Measurements from ENCODE around the gene HEATR5B. TPM values are rescaled to one million over a fixed set of nuclear protein-coding genes. Genes with fewer than 3 reads are reported as not detected.

Gene HEATR5B
- polyA plus RNA-seq (2012; ENCODE audit: missing spikeins), result 10.3 TPM

DNA sequence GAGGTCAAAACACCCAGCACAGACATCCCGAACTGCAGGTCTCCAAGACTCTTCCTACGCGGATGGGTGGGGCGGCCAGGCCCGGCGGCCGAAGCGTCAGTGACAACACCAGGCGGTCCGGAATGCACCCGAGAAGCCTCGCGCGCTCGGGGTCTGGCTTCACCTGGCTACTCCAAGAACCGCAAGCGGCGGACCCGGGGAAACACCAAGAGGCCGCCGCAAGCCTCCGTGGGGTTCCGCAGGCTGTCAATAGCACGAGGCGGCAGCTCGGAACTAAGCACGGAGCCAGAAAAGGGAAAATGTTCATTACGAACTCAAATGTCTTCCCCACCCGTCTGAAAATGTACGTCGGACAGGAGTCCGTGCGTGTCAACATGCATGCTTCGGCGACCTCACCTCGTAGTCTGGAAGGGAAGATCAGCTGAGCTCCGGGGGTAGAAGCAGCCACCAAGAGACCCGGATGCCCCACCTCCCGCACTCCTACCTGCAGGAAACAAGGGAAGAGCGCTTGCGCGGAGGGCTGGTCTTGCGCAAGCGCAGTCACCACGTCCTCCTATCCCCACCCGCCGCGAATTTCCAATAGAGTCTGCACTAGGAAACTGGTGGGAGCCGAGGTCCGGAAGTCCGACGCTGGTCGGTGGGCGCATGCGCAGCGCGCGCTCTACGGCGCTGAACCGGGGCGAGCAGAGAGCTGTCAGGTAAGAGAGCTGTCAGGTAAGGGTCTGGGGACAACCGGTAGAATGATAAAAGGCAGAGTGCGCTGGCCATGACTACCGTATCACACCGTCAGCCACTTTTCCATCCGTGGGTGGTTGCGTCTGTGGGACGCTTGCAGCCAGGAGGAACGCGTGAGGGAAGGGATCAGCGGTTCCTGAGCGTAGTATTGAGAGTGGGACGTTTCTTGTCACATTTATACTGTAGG, at the start of gene HEATR5B, which contains the start of gene GPATCH11:
TSS of gene HEATR5B (minus strand) at position 500 of the 922 bp plus-strand sequence. CDS start 958 bp downstream, outside the sequence.
TSS of gene GPATCH11 (plus strand) at position 646 of the 922 bp plus-strand sequence. CDS start 3,864 bp downstream, outside the sequence.
- peak; percentile 96 for FAIRE-seq
- peak; percentile 86 for DNase-seq (ENCODE audit: insufficient read length)
- TF ChIP-seq POLR2AphosphoS5 (IDR thresholded peaks at IDR 0.05; ENCODE audit: low read depth, low read length) (peak; percentile 69), TAF1 (IDR thresholded peaks at IDR 0.05; ENCODE audit: borderline replicate concordance, low read depth, low read length) (no peak; the same call in 1 of the 2 replicates), POLR2A (IDR thresholded peaks at IDR 0.05; ENCODE audit: low read depth, low read length) (peak; percentile 74)

DNA sequence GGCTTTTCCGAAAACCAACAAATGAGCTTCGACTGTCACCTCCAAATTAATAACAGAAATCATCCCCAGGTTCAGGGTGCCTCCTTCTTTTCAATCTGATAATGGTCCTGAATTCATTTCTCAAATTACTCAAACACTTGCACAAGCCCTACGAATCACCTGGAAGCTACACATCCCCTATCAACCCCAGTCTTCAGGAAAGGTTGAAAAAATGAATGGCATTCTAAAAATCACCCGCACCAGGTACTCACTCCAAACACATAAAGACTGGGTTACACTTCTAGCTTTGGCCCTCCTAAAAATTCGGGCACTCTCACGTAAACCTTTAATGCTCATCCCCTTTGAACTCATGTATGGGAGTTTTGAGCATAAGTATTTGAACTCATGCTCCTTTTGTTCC, 48.7 kb upstream of the HEATR5B start:
- no peak for FAIRE-seq
- no peak for DNase-seq (ENCODE audit: insufficient read length)
- TF ChIP-seq POLR2AphosphoS5 (IDR thresholded peaks at IDR 0.05; ENCODE audit: low read depth, low read length), result no peak
- TF ChIP-seq POLR2A (IDR thresholded peaks at IDR 0.05; ENCODE audit: low read depth, low read length), result no peak
- no peak for TF ChIP-seq TAF1 (IDR thresholded peaks at IDR 0.05; ENCODE audit: borderline replicate concordance, low read depth, low read length)

DNA sequence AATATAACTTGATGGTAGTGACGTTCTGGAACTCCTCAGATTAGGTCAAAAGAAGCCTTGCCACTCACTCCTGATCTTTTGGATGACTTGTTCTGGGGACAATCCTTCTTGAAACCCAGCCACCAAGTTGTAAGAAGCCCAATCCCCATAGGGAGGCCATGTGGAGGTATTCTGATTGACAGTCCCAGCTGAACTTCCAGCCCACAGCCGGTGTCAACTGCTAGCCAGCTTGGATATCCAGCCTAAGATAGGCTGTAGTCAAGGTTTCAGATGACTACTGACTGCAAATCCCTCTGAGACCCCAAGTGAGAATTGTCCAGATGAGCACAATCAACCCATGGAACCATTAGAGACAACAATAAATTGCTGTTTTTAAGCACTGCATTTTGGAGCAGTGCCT, 41.2 kb upstream of the HEATR5B start:
- TF ChIP-seq TAF1 (IDR thresholded peaks at IDR 0.05; ENCODE audit: borderline replicate concordance, low read depth, low read length) (no peak), POLR2AphosphoS5 (IDR thresholded peaks at IDR 0.05; ENCODE audit: low read depth, low read length) (no peak), POLR2A (IDR thresholded peaks at IDR 0.05; ENCODE audit: low read depth, low read length) (no peak)

DNA sequence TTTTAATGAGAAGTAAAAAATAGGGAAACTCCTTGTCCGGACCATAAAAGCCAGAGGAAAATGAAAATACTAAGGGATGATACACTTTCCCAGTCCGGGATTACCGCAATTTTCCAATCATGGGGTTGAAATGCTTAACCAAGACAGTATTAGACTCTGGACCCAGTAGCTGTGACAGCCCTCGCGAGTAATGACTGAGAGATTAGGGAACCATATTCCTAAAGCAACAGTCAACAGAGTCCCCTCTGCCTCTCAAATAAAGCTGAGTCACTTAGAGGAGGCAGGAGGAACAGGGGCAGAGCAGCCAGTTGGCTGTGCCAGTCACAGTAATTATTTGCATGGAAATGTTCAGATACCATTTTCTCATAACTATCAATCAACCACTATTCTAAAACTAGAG, 35.0 kb upstream of the HEATR5B start:
- TF ChIP-seq POLR2AphosphoS5 (IDR thresholded peaks at IDR 0.05; ENCODE audit: low read depth, low read length) (no peak), POLR2A (IDR thresholded peaks at IDR 0.05; ENCODE audit: low read depth, low read length) (no peak), TAF1 (IDR thresholded peaks at IDR 0.05; ENCODE audit: borderline replicate concordance, low read depth, low read length) (no peak)
- FAIRE-seq (no peak), DNase-seq (ENCODE audit: insufficient read length) (no peak)

More for the DNA sequence above, 41.2 kb upstream of the HEATR5B start:
- FAIRE-seq, result no peak
- DNase-seq (ENCODE audit: insufficient read length), result no peak

DNA sequence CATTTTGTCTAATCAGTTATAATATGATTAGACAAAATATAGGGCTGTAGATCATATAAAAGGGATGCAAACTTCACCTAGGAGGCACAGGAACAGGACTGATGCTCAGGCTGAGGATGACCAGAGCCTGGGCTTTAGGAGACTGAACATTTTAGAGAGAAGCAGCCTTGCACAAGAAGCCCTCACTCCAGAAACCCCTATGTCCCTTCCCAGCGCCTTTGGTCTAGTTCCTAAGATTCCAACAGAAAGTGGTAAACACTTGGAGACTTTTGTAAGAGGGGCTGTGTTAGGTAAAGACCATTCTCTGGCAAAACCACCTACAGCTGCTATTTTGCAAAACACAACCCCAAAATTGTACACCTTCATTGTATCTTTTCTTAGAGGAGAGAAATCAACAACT, 33.4 kb upstream of the HEATR5B start:
- TF ChIP-seq TAF1 (IDR thresholded peaks at IDR 0.05; ENCODE audit: borderline replicate concordance, low read depth, low read length) (no peak), POLR2AphosphoS5 (IDR thresholded peaks at IDR 0.05; ENCODE audit: low read depth, low read length) (no peak), POLR2A (IDR thresholded peaks at IDR 0.05; ENCODE audit: low read depth, low read length) (no peak)
- FAIRE-seq, result no peak
- no peak for DNase-seq (ENCODE audit: insufficient read length)

DNA sequence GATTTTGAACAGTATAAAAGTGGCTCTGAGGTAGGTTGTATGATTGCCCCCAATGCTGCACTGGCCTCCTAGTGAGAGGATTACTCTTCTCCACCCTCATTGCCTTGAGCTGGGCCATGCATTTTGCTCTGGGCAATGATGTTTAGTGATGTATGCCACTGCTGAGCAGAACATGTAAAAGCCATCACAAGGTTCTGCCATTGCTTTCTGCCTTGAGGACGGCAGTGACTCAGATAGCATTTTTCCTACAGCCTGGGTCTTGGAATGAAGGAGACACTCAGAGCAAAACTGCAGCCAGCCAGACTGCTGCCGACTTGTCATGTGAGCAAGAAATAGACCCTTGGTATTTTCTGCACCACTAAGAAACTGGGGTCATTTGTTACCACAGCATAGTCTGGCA, 27.8 kb upstream of the HEATR5B start:
- FAIRE-seq (no peak), DNase-seq (ENCODE audit: insufficient read length) (no peak)
- TF ChIP-seq POLR2AphosphoS5 (IDR thresholded peaks at IDR 0.05; ENCODE audit: low read depth, low read length) (no peak), POLR2A (IDR thresholded peaks at IDR 0.05; ENCODE audit: low read depth, low read length) (no peak), TAF1 (IDR thresholded peaks at IDR 0.05; ENCODE audit: borderline replicate concordance, low read depth, low read length) (no peak)

DNA sequence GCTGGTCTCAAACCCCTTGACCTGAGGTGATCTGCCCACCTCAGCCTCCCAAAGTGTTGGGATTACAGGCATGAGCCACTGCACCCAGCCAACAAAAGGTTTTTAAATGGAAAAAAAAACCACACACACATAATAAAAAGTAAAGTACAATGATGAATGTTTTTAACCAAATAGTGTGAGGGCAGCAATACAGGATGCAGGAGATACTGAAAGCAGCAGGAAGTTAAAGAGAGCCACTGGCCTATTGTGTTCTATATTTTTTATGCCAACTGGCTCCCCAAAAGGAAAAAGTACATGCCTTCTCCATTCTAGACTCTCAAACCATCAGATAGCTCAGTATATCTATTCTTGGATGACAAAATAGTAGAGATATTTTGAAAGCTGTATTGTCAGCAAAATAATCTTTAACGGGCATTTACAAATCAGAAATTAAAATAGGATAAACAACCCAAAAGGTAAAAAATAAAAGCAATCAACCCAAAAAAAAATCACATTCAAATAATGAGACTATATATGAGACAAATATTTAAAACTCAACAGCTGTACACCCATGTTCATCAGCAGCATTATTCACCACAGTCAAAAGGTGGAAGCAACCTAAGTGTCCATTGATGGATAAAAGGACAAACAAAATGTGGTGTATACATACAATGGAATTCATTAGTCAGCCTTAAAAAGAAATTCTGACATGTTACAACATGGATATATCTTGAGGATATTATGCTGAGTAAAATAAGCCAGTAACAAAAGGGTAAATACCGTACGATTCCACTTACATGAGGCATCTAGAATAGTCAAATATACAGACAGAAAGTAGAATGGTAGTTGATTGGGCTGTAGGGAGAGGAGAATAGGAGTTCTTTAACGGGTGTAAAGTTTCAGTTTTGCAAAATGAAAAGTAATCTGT, 26.4 kb upstream of the HEATR5B start:
- DNase-seq (ENCODE audit: insufficient read length), result no peak
- no peak for TF ChIP-seq POLR2AphosphoS5 (IDR thresholded peaks at IDR 0.05; ENCODE audit: low read depth, low read length)
- TF ChIP-seq TAF1 (IDR thresholded peaks at IDR 0.05; ENCODE audit: borderline replicate concordance, low read depth, low read length), result no peak
- no peak for TF ChIP-seq POLR2A (IDR thresholded peaks at IDR 0.05; ENCODE audit: low read depth, low read length)
- peak; percentile 36 for FAIRE-seq

DNA sequence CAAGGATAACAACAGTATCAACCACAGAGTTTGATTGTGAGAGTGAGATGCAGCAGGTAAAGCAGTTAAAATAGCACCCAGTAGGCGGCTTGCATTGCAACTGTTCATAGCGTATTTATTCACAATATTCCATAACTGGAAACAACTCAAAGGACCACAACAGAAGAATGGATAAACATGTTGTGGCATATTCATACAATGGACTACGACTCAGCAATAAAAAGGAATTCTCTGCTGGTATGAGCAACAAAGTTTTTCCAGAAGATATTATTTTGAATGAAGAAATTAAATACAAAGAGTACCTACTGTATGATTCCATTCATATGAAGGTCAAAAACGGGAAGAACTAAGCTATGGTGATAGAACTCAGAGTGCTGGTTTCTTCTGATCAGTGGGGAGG, 25.4 kb upstream of the HEATR5B start:
- TF ChIP-seq POLR2A (IDR thresholded peaks at IDR 0.05; ENCODE audit: low read depth, low read length) (no peak), POLR2AphosphoS5 (IDR thresholded peaks at IDR 0.05; ENCODE audit: low read depth, low read length) (no peak), TAF1 (IDR thresholded peaks at IDR 0.05; ENCODE audit: borderline replicate concordance, low read depth, low read length) (no peak)
- FAIRE-seq, result no peak
- no peak for DNase-seq (ENCODE audit: insufficient read length)

DNA sequence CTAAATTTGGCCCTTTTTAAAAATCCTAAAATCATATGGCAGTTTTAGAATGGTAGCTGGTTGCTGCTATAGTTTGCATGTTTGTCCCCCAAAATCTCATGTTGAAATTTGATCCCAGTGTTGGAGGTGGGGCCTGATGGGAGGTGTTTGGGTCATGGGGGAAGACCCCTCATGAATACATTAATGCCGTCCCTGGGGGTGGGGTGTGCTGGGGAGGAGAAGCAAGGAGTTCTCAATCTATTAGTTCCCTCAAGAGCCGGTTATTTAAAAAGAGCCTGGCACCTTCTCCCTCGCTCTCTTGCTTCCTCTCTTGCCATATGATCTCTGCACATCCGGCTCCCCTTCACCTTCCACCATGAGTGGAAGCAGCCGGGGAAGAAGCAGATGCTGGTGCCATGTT, 21.0 kb upstream of the HEATR5B start:
- FAIRE-seq (no peak), DNase-seq (ENCODE audit: insufficient read length) (no peak)
- TF ChIP-seq POLR2A (IDR thresholded peaks at IDR 0.05; ENCODE audit: low read depth, low read length), result no peak

DNA sequence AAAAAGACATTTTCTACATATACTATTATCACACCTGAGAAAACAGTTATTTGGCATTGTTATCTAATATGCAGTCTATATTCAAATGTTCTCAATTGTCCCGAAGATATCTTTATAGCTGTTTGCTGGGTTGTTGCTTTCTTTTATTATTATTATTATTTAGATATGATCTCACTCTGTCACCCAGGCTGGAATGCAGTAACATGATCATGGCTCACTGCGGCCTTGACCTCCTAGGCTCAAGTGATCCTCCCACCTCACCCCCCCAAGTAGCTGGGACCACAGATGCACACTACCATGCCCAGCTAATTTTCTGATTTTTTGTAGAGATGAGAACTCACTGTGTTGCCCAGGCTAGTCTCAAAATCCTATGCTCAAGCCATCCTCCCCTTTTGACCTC, 20.0 kb upstream of the HEATR5B start:
- FAIRE-seq (no peak), DNase-seq (ENCODE audit: insufficient read length) (no peak)
- TF ChIP-seq TAF1 (IDR thresholded peaks at IDR 0.05; ENCODE audit: borderline replicate concordance, low read depth, low read length) (no peak), POLR2A (IDR thresholded peaks at IDR 0.05; ENCODE audit: low read depth, low read length) (no peak), POLR2AphosphoS5 (IDR thresholded peaks at IDR 0.05; ENCODE audit: low read depth, low read length) (no peak)

DNA sequence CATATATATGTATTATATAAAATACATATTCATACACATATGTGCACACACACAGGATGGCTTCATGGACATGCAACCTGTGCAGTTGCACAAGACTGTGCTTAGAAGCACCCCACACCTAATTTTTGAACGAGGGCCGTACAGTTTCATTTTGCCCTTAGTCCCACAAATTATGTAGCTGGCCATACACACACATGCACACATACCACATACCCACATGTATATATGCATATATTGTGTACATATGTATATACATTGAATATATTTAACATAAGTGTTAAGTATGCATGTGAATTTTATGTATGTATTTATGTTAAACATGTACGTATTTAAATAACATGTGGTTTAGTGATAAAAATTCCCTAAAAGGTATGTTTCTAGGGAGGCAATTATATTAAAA, 18.4 kb upstream of the HEATR5B start:
- no peak for FAIRE-seq
- no peak for DNase-seq (ENCODE audit: insufficient read length)
- TF ChIP-seq TAF1 (IDR thresholded peaks at IDR 0.05; ENCODE audit: borderline replicate concordance, low read depth, low read length), result no peak
- TF ChIP-seq POLR2AphosphoS5 (IDR thresholded peaks at IDR 0.05; ENCODE audit: low read depth, low read length), result no peak
